HCT116 (cell line): ENCODE results near the gene NUDT4. TPM values are rescaled to one million over a fixed set of nuclear protein-coding genes. Genes with fewer than 3 reads are reported as not detected.
"Not testable (repeated sequence)": the region's sequence is repeated elsewhere in the genome, so short reads cannot be mapped to it uniquely, and the experiment has no call there.

ENCODE experiments used
- ATAC-seq: fragments of 200-7000 bp; cut with Tn5 transposase; 2 replicates; pipeline ENCODE4 v1.9.1; 2020; ENCODE audit warnings: mild to moderate bottlenecking, moderate library complexity
- BruUV-seq: library from RNA; stranded (reverse); fragments of 400-500 nt; replicated peaks from 2 replicates; lab custom pipeline; 2021; lab: Mats Ljungman, UMichigan
- CTCF ChIA-PET: fragments of 300-600 bp; sonication (Branson Sonifier 250); formaldehyde crosslinking; loops from one replicate; lab custom pipeline; 2021; ENCODE audit warnings: antibody characterized with exemption; lab: Charles Lee
- POLR2A ChIA-PET: fragments of 300-600, 350-600 bp; sonication (Branson Sonifier 250); formaldehyde crosslinking; loops from one replicate; lab custom pipeline; 2021; ENCODE audit warnings: antibody characterized with exemption; lab: Charles Lee
- RAD21 ChIA-PET, 2 experiments: fragments of 300-600 bp; sonication (Branson Sonifier 250); formaldehyde crosslinking; loops; one replicate each; lab custom pipeline; 2023; ENCODE audit warnings: low total read pairs in 2 of 2; ENCODE audit not compliant: uncharacterized antibody in 2 of 2, unreplicated experiment in 2 of 2, low non-redundant PET in 1 of 2; lab: Charles Lee
- DNase-seq: peaks from one replicate; pipeline ENCODE4 v3.0.0-alpha.2; 2010; ENCODE audit warnings: low read depth, low spot score
- H2AFZ ChIP-seq: fragments of 200-600 bp; shearing (Covaris generic), sonication (generic); 2 replicates; pipeline ENCODE4 v1.6.1; 2017; ENCODE audit warnings: low read depth, mixed run types, mixed read lengths, antibody characterized with exemption, low read length; ENCODE audit not compliant: poor library complexity, severe bottlenecking
- H3K27ac ChIP-seq: 2 replicates; pipeline ENCODE4 v1.5.1; 2012; ENCODE audit warnings: low read depth, low read length
- H3K27me3 ChIP-seq: fragments of 200-600 bp; sonication (generic); 2 replicates; pipeline ENCODE4 v1.6.1; 2016; ENCODE audit warnings: mixed run types, low read length, mixed read lengths; ENCODE audit not compliant: insufficient read depth
- H3K36me3 ChIP-seq, 2 experiments: fragments of 200-500 bp in 1 of 2; fragments of 200-600 bp in 1 of 2; sonication (Bioruptor generic) in 1 of 2; sonication (generic) in 1 of 2; 2 replicates each; pipeline versions ENCODE4 v1.5.1 to v1.6.1; 2014 to 2016; ENCODE audit warnings: low read length in 2 of 2, inconsistent platforms in 1 of 2, mixed read lengths in 1 of 2, mixed run types in 1 of 2; ENCODE audit not compliant: insufficient read depth in 2 of 2, control insufficient read depth in 1 of 2
- H3K4me1 ChIP-seq, 2 experiments: fragments of 200-600 bp in 1 of 2; sonication (generic) in 1 of 2; 2 replicates each; pipeline versions ENCODE4 v1.5.1 to v1.6.1; 2012 to 2017; ENCODE audit warnings: low read length in 2 of 2, inconsistent platforms in 1 of 2, mild to moderate bottlenecking in 1 of 2, mixed read lengths in 1 of 2, mixed run types in 1 of 2, moderate library complexity in 1 of 2; ENCODE audit not compliant: insufficient read depth in 2 of 2, control insufficient read depth in 1 of 2
- H3K4me2 ChIP-seq: fragments of 200-600 bp; sonication (generic); 2 replicates; pipeline ENCODE4 v1.6.1; 2017; ENCODE audit warnings: mixed run types, low read length, mixed read lengths
- H3K4me3 ChIP-seq, 2 experiments: fragments of 200-600 bp in 1 of 2; sonication (generic) in 1 of 2; replicated peaks in 1 of 2; 2 replicates each; pipeline ENCODE4 v1.5.1; 2011 to 2016; ENCODE audit warnings: low read length in 2 of 2, control low read depth in 1 of 2, low read depth in 1 of 2, mild to moderate bottlenecking in 1 of 2, mixed read lengths in 1 of 2, mixed run types in 1 of 2
- H3K79me2 ChIP-seq: fragments of 200-600 bp; sonication (generic); 2 replicates; pipeline ENCODE4 v1.6.1; 2017; ENCODE audit warnings: mild to moderate bottlenecking, mixed run types, low read length, moderate library complexity, mixed read lengths; ENCODE audit not compliant: insufficient read depth
- H3K9ac ChIP-seq: fragments of 200-600 bp; sonication (generic); 2 replicates; pipeline ENCODE4 v1.6.1; 2016; ENCODE audit warnings: low read length, mixed read lengths
- H3K9me2 ChIP-seq: fragments of 200-600 bp; sonication (generic), shearing (Covaris generic); 2 replicates; pipeline ENCODE4 v1.6.1; 2017; ENCODE audit warnings: mixed run types, mild to moderate bottlenecking, moderate library complexity; ENCODE audit not compliant: insufficient read depth
- H3K9me3 ChIP-seq, 2 experiments: fragments of 200-500 bp in 1 of 2; fragments of 200-600 bp in 1 of 2; sonication (Bioruptor generic) in 1 of 2; sonication (generic) in 1 of 2; 2 replicates each; pipeline ENCODE4 v1.6.1; 2014 to 2017; ENCODE audit warnings: low read length in 2 of 2, mixed read lengths in 2 of 2, inconsistent platforms in 1 of 2, low read depth in 1 of 2, mild to moderate bottlenecking in 1 of 2, mixed run types in 1 of 2, moderate library complexity in 1 of 2; ENCODE audit not compliant: control insufficient read depth in 1 of 2, insufficient read depth in 1 of 2
- H4K20me1 ChIP-seq: fragments of 200-600 bp; sonication (generic), shearing (Covaris generic); 2 replicates; pipeline ENCODE4 v1.6.1; 2017; ENCODE audit warnings: mixed run types, mild to moderate bottlenecking, moderate library complexity; ENCODE audit not compliant: insufficient read depth
- CBX3 ChIP-seq: IDR thresholded peaks from 2 replicates; pipeline ENCODE4 v1.6.1; 2012; ENCODE audit warnings: low read depth
- POLR2AphosphoS5 ChIP-seq: IDR thresholded peaks from 2 replicates; pipeline ENCODE4 v1.6.1; 2011; ENCODE audit warnings: mild to moderate bottlenecking, low read depth, low read length, moderate library complexity
- SIN3A ChIP-seq: IDR thresholded peaks from 2 replicates; pipeline ENCODE4 v1.6.1; 2012; ENCODE audit warnings: low read depth
- SRF ChIP-seq: IDR thresholded peaks from 2 replicates; pipeline ENCODE4 v1.6.1; 2012; ENCODE audit warnings: low read depth
- ZFX ChIP-seq: fragments of 450-650 bp; IDR thresholded peaks from 2 replicates; pipeline ENCODE4 v1.6.1; 2017
- intact Hi-C: fragments of 100-400 bp; cut with micrococcal nuclease; formaldehyde crosslinking; loops from 2 replicates; pipeline ENCODE4 v1.10.0; 2022
- total RNA-seq: library from RNA; stranded (reverse); gene quantifications from one replicate; pipeline ENCODE4 v1.2.1, GENCODE V29; 2021; ENCODE audit not compliant: unreplicated experiment
- TF ChIP-seq, protein P1 (sequence below): IDR thresholded peaks from 2 replicates; pipeline ENCODE4 v1.6.1; 2012

NUDT4 gene
- total RNA-seq, 1 experiment from 2014 or later = 41.2 TPM

- RAD21 ChIA-PET, BruUV-seq: not testable (repeated sequence)
- peak; percentile 26 for ATAC-seq
- TF ChIP-seq ZFX (peak; percentile 47; the same call in 1 of the 2 replicates), CBX3 (0 out of 2 replicates have a peak, but pooled peaks have one; percentile 15), POLR2AphosphoS5 (peak; percentile 40), SIN3A (peak; percentile 24; the same call in 1 of the 2 replicates)
- TF ChIP-seq, protein P1, sequence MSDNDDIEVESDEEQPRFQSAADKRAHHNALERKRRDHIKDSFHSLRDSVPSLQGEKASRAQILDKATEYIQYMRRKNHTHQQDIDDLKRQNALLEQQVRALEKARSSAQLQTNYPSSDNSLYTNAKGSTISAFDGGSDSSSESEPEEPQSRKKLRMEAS = peak; percentile 58
- TF ChIP-seq, all 23 proteins: peak for 5; not testable (repeated sequence) for 18
- H3K4me2 ChIP-seq = peak overlapping the region; percentile 86
- peak overlapping the region; percentile 92 for H3K9ac ChIP-seq
- H3K36me3 ChIP-seq, H4K20me1 ChIP-seq, H3K9me3 ChIP-seq, POLR2A ChIA-PET, H3K9me2 ChIP-seq, H3K27me3 ChIP-seq, DNase-seq: not testable (repeated sequence)
- peaks cover 17 to 32% of the 10 kb centered on the region in 2 experiments for H3K4me1 ChIP-seq
- CTCF ChIA-PET = interaction anchor here (0.6 kb wide), 1 partner anchor 294 kb away, joined by 3 read pairs; no protein-coding TSS in a partner anchor
- H3K4me3 ChIP-seq = peak overlapping the region; percentile 86 to 88
- peaks cover 52% of the 10 kb centered on the region for H3K79me2 ChIP-seq
- H2AFZ ChIP-seq = peak overlapping the region; percentile 20
- H3K27ac ChIP-seq = peak overlapping the region; percentile 68
- intact Hi-C loops = loop anchor here (5.0 kb wide), 1 partner anchor 281 kb away; no protein-coding TSS in a partner anchor
These were observed 672 bp downstream of the NUDT4 start for GRCh38 chr12:93378196-93378997.

DNA sequence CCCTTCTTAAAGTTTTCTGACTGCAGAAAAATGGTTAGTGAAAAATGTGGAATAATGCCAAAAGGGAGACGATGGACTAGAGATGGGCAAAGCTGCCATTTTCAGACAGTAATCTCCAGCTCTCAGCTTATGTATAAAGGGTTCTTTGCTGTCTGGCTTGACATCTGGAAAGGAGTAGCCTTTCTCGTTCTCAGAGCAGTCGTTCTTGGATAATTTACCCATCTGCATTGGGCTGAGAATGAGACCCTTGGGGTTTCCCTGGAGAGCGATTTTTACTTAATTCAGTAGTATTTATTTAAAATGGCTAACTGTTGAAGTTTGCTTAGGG lies 1.2 kb downstream of the NUDT4 start:
- 0 out of 2 replicates have a peak, but pooled peaks have one; percentile 9 for TF ChIP-seq SIN3A
- TF ChIP-seq SRF = no peak
- Histone ChIP-seq H3K9ac (peak overlapping the region; percentile 92), H3K4me1 (peaks cover 17 to 32% of the 10 kb centered on the region in 2 experiments), H3K79me2 (peaks cover 58% of the 10 kb centered on the region), H3K27me3 (no peaks in the 10 kb centered on the region), H2AFZ (no peak overlapping the region), H3K9me3 (no peaks in the 10 kb centered on the region), H3K27ac (peak overlapping the region; percentile 68), H3K4me2 (peak overlapping the region; percentile 78), H3K36me3 (no peaks in the 10 kb centered on the region), H3K9me2 (no peaks in the 10 kb centered on the region), H3K4me3 (peak overlapping the region; percentile 86 to 88), H4K20me1 (peaks cover 3% of the 10 kb centered on the region; the same call in 1 of the 2 replicates)
- BruUV-seq = no TSS peak
- CTCF ChIA-PET = interaction anchor here (0.6 kb wide), 1 partner anchor 294 kb away, joined by 3 read pairs; no protein-coding TSS in a partner anchor
- ATAC-seq = no peak
- intact Hi-C loops = loop anchor here (5.0 kb wide), 1 partner anchor 282 kb away; no protein-coding TSS in a partner anchor
- RAD21 ChIA-PET = no interaction called here
- POLR2A ChIA-PET = no interaction called here
- DNase-seq = no peak
